Left ventricle myocardium inferior (tissue), 1 donor: ENCODE data around the gene PCDHGA1. TPM values are rescaled to one million over a fixed set of nuclear protein-coding genes. Genes with fewer than 3 reads are reported as not detected.

Experiments used
- DNase-seq: peaks from one replicate; pipeline ENCODE4 v3.0.0-alpha.2; 2020
- H3K27ac ChIP-seq: fragments of 200-600 bp; replicated peaks from 2 replicates; pipeline ENCODE4 v1.8.0; 2021
- H3K27me3 ChIP-seq: fragments of 200-600 bp; 2 replicates; pipeline ENCODE4 v1.8.0; 2021; ENCODE audit warnings: low read depth
- H3K36me3 ChIP-seq: fragments of 200-600 bp; 2 replicates; pipeline ENCODE4 v1.8.0; 2021
- H3K4me1 ChIP-seq: fragments of 200-600 bp; 2 replicates; pipeline ENCODE4 v1.8.0; 2021
- H3K4me3 ChIP-seq: fragments of 200-600 bp; 2 replicates; pipeline ENCODE4 v1.8.0; 2021; ENCODE audit warnings: mild to moderate bottlenecking, moderate library complexity
- H3K9me3 ChIP-seq: fragments of 200-600 bp; replicated peaks from 2 replicates; pipeline ENCODE4 v1.8.0; 2021
- intact Hi-C: fragments of 100-400 bp; cut with micrococcal nuclease; formaldehyde crosslinking; loops from one replicate; pipeline ENCODE4 v1.11.0; 2022
- total RNA-seq: library from RNA; stranded (reverse); fragmentation: NEBNext Ultra II Directional; extraction: Animal tissue kit (Norgen Biotek cat#: 25700); gene quantifications from one replicate; pipeline ENCODE4 v1.2.1, GENCODE V29; 2021
- TF ChIP-seq, protein P1 (sequence below): fragments of 200-600 bp; IDR thresholded peaks from 2 replicates; pipeline ENCODE4 v1.8.0; 2021; ENCODE audit warnings: antibody characterized with exemption, mild to moderate bottlenecking, borderline replicate concordance
- donor health status: DM: no; HTN: yes; CAD: no; lungs with severe emphysema.

Gene PCDHGA1
- total RNA-seq, 1 donor from 2014 or later = 3.1 TPM

DNA sequence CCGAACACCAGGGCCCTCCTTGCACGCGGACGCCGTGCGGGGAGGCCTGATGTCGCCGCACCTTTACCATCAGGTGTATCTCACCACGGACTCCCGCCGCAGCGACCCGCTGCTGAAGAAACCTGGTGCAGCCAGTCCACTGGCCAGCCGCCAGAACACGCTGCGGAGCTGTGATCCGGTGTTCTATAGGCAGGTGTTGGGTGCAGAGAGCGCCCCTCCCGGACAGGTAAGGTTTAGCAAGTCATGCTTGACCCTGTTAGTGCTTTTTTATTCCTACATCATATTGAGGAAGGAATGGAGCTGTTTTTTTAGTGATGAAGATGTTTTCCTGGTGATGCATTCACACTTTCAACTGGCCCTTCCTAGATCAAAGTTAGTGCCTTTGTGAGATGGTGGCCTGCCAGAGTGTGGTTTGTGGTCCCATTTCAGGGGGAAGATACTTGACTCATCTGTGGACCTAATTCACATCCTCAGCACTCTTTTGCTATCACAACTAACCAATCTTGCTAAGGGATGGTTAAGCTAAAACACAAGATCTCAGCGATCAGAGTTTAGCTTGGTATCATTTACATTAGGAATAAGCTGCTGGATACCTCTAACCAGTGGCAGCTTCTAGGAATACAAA, 148.1 kb downstream of the PCDHGA1 start:
- Histone ChIP-seq H3K27ac (no peak overlapping the region), H3K36me3 (no peaks in the 10 kb centered on the region), H3K4me1 (peaks cover 70% of the 10 kb centered on the region), H3K4me3 (peak overlapping the region; percentile 73), H3K9me3 (no peaks in the 10 kb centered on the region), H3K27me3 (no peaks in the 10 kb centered on the region)
- TF ChIP-seq, protein P1, sequence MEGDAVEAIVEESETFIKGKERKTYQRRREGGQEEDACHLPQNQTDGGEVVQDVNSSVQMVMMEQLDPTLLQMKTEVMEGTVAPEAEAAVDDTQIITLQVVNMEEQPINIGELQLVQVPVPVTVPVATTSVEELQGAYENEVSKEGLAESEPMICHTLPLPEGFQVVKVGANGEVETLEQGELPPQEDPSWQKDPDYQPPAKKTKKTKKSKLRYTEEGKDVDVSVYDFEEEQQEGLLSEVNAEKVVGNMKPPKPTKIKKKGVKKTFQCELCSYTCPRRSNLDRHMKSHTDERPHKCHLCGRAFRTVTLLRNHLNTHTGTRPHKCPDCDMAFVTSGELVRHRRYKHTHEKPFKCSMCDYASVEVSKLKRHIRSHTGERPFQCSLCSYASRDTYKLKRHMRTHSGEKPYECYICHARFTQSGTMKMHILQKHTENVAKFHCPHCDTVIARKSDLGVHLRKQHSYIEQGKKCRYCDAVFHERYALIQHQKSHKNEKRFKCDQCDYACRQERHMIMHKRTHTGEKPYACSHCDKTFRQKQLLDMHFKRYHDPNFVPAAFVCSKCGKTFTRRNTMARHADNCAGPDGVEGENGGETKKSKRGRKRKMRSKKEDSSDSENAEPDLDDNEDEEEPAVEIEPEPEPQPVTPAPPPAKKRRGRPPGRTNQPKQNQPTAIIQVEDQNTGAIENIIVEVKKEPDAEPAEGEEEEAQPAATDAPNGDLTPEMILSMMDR = no peak
- intact Hi-C loops = no loop called here
- no peak for DNase-seq

DNA sequence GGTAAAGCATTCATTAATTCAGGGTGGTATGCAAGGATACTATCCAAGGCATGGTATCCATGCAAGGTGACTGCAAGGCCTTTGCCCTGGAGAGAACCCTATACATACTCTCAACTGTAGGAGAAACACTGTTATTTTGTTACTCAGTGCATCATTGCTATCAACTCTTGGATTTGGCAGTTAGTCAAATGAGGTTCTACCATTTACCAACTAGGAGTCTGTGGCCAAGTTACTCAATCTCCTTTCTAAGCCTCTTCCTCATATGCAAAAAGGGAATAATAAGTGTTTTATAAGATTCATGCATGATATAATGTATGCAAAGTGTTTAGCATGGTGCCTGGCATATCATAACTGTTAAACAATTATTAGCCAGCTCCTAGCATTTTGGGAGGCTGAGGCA, 149.5 kb downstream of the PCDHGA1 start:
- peak overlapping the region; percentile 73 for H3K4me3 ChIP-seq
- H3K27ac ChIP-seq = no peak overlapping the region
- TF ChIP-seq, protein P1 = no peak
- H3K4me1 ChIP-seq = peaks cover 82% of the 10 kb centered on the region
- no peaks in the 10 kb centered on the region for H3K9me3 ChIP-seq
- no peaks in the 10 kb centered on the region for H3K36me3 ChIP-seq
- DNase-seq = no peak
- no peaks in the 10 kb centered on the region for H3K27me3 ChIP-seq
- intact Hi-C loops = no loop called here

DNA sequence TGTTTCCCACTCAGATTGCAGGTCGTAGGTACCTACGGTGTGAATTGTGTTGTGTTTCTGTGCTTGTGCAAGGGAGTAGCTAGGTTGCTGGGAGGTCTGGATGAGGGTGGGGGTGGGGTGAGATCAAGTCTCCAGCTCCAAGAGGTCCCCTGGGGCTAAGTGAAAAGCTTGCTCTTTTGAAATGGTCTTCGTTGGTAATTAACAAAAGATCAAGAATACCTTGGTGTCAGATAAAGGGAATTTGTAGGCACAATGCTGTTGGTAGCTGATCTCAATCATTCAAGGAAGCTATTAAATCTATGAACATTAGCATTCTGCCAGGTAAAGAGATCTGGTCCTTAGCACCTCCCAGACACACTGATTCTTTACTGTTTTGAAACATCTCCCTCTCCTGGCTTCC, 153.6 kb downstream of the PCDHGA1 start:
- Histone ChIP-seq H3K9me3 (no peaks in the 10 kb centered on the region), H3K27ac (no peak overlapping the region), H3K36me3 (no peaks in the 10 kb centered on the region), H3K4me1 (peaks cover 87% of the 10 kb centered on the region), H3K27me3 (no peaks in the 10 kb centered on the region), H3K4me3 (peak overlapping the region; percentile 60)
- intact Hi-C loops = no loop called here
- TF ChIP-seq, protein P1 = no peak
- no peak for DNase-seq

DNA sequence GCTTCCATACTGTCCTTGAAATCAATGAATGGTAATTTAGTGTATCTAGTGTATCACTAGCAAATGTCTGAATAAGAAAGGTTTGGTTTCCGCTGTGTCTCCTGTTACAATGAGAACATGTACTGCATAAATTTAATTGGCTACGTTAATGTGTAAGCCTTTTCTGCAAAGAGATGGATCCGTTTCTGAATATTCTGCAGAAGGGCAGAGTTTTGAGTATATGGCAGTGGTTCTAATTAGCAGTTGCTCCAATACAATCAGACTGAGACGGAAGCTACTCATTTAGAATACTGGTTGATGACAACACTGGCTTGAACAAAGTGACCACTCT, 154.0 kb downstream of the PCDHGA1 start:
- no peak for DNase-seq
- H3K4me3 ChIP-seq = peak overlapping the region; percentile 60
- peaks cover 87% of the 10 kb centered on the region for H3K4me1 ChIP-seq
- H3K9me3 ChIP-seq = no peaks in the 10 kb centered on the region
- no peak overlapping the region for H3K27ac ChIP-seq
- no peaks in the 10 kb centered on the region for H3K27me3 ChIP-seq
- TF ChIP-seq, protein P1 = no peak
- intact Hi-C loops = no loop called here
- no peaks in the 10 kb centered on the region for H3K36me3 ChIP-seq

DNA sequence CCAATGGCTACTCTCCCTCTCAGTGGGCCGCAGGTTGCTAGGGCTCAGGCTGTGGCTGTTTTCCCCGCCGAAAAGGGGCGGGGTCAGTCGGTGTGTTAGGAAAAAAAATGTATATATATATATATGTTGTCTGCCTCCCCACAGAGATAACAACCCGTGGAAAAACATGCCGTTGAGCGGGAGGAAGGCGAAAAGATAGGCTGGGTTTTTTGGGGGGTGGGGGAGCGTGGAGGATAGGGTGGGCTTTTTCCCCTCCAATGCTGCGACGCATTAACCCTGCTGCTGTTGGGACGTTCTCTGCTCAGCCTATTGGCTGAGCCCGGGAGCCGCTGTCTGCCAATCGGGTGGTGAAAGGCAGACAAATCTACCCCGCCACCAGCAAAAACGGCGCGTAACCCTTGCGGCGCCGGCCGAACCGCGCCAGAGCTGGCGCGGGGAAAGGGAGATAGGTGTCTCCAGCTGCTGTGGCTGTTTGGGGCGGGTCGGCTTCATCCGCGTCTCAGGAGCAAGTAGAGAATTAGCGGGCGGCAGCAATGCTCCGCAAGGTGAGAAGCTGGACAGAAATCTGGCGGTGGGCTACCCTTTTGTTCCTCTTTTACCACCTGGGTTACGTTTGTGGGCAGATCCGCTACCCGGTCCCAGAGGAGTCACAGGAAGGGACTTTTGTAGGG, 154.5 kb downstream of the PCDHGA1 start, which contains the start of gene PCDHGC4:
PCDHGC4 (plus strand) TSS at position 390 of the 671 bp plus-strand sequence; CDS start at position 534, 144 bp downstream.
- Histone ChIP-seq H3K36me3 (peaks cover 3% of the 10 kb centered on the region), H3K4me3 (peak within 1 kb of the TSS; percentile 60), H3K4me1 (peaks cover 87% of the 10 kb centered on the region), H3K27me3 (no peaks in the 10 kb centered on the region), H3K27ac (peak within 1 kb of the TSS; percentile 31), H3K9me3 (no peaks in the 10 kb centered on the region)
- intact Hi-C loops = no loop called here
- no peak for DNase-seq
- TF ChIP-seq, protein P1 = no peak
